Endometrial microvascular endothelial cells (primary cell): ENCODE measurements around the gene CEP70. TPM values are rescaled to one million over a fixed set of nuclear protein-coding genes. Genes with fewer than 3 reads are reported as not detected.
"Not testable (repeated sequence)": the region's sequence is repeated elsewhere in the genome, so short reads cannot be mapped to it uniquely, and the experiment has no call there.

Experiments
- in situ Hi-C: cut with HindIII; loops from 2 replicates; pipeline ENCODE4 v1.10.0; 2017; ENCODE audit warnings: low sequenced_read_pairs, low pct_unique_long_range_greater_than_20kb; ENCODE audit errors: inconsistent ontology term
- total RNA-seq: library from RNA; depleted of rRNA; stranded (reverse); fragments of >200 nt; gene quantifications from one replicate; pipeline ENCODE4 v1.2.3, GENCODE V29; 2015; ENCODE audit errors: inconsistent ontology term

Gene CEP70
- total RNA-seq, 1 donor from 2014 or later: 9.2 TPM

DNA sequence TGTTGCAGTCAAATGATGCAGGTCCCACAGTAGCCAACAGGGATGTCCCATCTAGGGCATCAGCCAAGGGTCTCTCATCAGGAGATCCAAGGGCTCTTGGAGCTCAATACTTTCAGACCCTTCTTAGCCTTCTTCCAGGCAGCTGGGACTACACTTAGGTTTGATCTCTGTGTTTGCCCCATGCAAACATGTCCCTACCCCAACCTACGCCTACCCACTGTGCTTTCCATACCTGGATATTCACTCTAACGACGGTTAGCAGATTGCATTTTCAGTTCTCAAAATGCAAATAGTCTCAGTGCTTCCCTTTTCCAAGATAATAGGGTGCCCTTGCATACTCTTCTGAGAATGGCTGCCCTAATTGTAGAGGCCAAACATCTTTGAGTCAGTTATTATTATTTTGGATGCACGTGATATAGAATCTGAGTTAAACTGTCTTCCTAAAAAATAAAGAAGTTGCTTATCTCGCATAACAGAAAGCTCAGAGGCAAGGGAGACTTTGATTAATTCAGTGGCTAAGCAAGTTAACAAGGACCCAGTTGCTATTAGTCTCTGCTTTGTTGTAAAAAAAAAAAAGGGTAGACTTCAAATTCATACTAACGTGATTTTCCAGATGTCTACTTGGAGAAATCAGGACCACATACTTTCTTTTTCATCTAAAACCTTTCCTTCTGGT, 1.0 kb upstream of the CEP70 start:
- in situ Hi-C loops: loop anchor here (25.0 kb wide), 1 partner anchor 317 kb away; no protein-coding TSS in a partner anchor

DNA sequence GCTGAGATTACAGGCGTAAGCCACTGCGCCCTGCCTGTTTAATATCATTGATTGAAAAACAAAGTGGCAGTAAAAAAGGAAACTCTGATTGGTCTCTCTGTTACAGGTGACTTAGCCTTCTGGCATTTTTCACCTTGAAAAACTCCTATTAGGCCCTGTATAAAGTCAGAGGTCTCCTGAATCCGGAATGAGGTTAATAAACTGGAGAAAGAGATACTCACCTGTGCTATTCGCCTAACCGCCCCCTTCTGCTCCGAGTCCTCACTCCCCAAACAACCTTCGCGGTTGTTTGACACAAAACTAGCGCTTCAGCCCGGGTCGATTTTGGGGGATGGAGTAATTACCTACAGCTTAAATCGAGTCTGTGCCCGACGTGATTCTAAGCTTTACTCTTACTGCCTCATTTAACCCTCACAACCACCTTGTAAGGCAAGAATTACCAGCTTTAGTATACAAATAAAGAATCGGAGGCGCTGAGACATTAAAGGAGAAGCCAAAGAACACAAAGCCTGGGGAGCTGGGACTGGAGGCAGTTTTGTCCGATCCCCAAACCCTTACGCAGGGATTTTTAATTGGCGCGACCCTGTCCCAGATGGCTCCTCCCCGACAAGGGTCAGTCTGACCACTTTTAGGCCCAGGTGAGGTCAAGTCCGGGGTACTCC, 441 bp downstream of the CEP70 start:
- in situ Hi-C loops: loop anchor here (25.0 kb wide), 1 partner anchor 319 kb away; no protein-coding TSS in a partner anchor

- in situ Hi-C loops: loop anchor here (25.0 kb wide), 1 partner anchor 321 kb away; no protein-coding TSS in a partner anchor
These were observed 2.7 kb downstream of the CEP70 start for GRCh38 chr3:138591392-138591791.

DNA sequence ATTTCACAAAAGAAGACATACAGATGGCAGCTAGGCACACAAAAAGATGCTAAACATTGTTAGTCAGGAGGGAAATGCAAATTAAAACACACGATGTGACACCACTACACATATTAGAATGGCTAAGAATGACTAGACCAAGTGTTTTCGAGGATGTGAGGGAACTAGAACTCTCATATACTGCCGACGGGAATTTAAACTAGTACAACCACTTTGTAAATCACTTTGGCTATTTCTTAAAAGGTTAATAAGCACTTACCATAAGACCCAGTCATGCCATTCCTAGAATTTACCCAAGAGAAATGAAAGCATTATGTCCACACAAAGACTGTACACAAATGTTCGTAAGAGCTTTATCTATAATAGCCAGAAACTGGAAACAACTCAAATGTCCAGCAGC, 5.6 kb downstream of the CEP70 start:
- in situ Hi-C loops: loop anchor here (25.0 kb wide), 1 partner anchor 324 kb away; no protein-coding TSS in a partner anchor

DNA sequence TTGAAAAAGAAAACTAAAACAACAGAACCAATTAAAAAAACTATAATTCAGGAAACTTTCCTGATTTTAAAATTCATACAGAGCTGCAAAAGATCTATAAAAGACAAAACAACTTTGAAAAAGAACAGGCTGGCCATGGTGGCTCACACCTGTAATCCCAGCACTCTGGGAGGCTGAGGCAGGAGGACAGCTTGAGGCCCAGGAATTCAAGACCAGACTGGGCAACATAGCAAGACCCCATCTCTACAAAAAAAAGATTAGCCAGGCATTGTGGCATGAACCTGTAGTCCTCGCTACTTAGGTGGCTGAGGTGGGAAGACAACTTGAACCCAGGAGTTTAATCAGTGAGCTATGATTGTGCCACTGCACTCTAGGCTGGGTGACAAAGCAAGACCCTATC, 6.7 kb downstream of the CEP70 start:
- in situ Hi-C loops: loop anchor here (25.0 kb wide), 1 partner anchor 325 kb away; no protein-coding TSS in a partner anchor

- in situ Hi-C loops: loop anchor here (25.0 kb wide), 1 partner anchor 333 kb away; no protein-coding TSS in a partner anchor
These were observed 15.0 kb downstream of the CEP70 start for GRCh38 chr3:138578961-138579574.

- in situ Hi-C loops: loop anchor here (25.0 kb wide), 1 partner anchor 334 kb away; no protein-coding TSS in a partner anchor
These were observed 15.9 kb downstream of the CEP70 start for GRCh38 chr3:138578141-138578540.

GRCh38 chr3:138573138-138573537, 20.9 kb downstream of the CEP70 start:
- in situ Hi-C loops: no loop called here

GRCh38 chr3:138569624-138570023, 24.4 kb downstream of the CEP70 start:
- in situ Hi-C loops: not testable (repeated sequence)

DNA sequence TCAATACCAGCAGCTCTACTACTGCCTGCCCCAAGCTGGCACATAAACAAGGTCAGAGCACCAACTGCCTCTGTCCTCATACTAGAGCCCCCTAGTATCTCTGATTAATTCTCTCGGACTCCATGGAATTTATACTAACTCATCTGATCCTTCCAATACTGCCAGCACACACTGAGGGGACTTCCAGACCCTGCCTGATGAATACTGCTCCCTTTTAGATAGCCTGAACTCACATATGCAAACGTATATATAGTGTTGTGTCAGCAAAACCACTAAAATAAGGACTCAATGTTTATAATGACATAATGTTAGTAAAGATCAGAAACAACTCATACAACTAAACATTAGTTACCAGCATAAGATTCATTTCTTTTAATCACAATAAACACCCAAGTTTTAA, 25.0 kb downstream of the CEP70 start:
- in situ Hi-C loops: no loop called here

DNA sequence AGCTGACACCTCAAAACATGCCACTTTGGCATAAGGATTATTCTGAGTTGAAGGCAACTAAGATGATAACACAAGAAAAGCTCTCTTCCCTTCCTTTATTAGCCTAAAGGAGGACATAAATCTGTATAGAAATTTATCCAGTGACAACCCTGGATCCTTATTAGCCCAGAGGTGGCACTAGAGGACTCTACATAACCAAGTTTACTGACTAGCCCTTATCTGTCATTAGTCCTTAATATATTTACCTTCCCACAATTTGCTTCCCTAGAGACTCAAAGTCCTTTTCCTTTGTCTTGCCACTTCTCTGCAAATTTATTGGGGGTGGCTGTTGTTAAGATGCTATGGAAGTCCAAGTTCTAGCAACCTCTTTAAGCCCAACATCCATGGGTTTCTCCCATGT, 26.7 kb downstream of the CEP70 start:
- in situ Hi-C loops: no loop called here

DNA sequence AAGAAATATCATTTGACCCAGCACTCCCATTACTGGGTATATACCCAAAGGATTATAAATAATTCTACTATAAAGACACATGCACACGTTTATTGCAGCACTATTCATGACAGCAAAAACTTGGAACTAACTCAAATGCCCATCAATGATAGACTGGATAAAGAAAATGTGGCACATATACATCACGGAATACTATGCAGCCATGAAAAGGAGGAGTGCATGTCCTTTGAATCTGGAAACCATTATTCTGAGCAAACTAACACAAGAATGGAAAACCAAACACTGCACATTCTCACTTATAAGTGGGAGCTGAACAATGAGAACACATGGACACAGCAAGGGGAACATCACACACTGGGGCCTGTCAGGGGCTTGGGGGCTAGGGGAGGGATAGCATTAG, 27.8 kb downstream of the CEP70 start:
- in situ Hi-C loops: not testable (repeated sequence)

GRCh38 chr3:138562902-138563301, 31.2 kb downstream of the CEP70 start:
- in situ Hi-C loops: not testable (repeated sequence)

GRCh38 chr3:138560501-138560900, 33.6 kb downstream of the CEP70 start:
- in situ Hi-C loops: no loop called here

DNA sequence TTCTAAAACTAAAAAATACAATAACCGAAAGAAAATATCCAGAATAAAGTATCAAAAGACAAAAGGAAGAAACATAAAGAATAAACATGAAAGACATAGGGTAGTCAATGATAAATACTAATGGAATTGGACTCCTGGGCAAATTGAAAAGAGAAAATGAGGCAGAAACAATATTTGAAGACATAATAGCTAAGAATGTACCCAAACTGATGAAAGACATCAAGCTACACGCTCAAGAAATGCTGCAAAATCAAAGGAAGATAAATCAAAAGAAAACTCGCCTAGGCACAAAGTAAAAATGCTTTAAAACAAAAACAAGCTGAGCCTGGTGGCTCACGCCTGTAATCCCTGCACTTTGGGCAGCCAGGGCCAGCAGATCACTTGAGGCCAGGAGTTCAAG, 34.9 kb downstream of the CEP70 start:
- in situ Hi-C loops: no loop called here

DNA sequence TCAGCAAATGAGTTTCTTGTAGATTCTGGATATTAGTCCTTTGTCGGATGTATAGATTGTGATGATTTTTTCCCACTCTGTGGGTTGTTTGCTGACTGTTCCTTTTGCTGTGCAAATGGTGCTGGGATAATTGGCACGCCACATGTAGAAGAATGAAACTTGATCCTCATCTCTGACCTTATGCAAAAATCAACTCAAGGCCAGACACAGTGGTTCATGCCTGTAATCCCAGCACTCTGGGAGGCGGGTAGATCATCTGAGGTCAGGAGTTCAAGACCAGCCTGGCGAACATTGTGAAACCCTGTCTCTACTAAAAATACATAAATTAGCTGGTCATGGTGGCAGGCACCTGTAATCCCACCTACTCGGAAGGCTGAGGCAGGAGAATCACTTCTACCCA, 39.3 kb downstream of the CEP70 start:
- in situ Hi-C loops: not testable (repeated sequence)

DNA sequence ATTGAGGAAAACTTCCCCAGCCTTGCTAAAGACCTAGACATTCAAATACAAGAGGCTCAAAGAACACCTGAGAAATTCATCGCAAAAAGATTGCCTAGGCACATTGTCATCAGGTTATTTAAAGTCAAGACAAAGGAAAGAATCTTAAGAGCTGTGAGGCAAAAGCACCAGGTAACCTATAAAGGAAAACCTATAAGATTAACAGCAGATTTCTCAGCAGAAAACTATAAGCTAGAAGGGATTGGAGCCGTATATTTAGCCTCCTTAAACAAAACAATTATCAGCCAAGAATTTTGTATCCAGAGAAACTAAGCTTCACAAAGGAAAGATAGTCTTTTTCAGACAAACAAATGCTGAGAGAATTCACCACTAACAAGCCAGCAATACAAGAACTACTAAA, 43.1 kb downstream of the CEP70 start:
- in situ Hi-C loops: not testable (repeated sequence)

GRCh38 chr3:138549179-138549977, 44.7 kb downstream of the CEP70 start:
- in situ Hi-C loops: no loop called here

DNA sequence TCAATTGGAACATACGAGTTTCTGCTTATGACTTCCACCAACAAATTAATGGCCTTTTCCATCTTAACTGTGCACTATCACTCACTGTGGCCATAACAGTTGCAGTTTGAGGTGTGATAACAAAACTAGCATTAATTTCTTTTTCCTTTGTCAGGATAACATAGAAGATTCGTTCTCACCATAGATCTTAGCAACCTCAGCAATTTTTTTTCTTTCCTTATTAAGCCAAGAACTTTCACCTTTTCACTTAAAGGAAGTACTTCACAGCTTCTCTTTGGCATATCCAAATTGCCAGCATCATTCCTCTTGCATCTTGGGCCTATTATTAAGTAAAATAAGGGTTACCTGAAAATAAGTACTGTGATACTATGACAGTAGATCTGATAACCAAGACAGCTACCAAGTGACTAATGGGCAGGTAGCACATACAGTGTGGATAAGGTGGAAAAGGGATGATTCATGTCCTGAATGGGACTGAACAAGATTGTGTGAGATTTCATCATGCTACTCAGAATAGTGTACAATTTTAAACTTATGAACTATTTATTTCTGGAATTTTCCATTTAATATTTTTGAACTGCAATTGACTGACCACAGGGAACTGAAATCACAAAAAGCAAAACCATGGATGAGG, 46.6 kb downstream of the CEP70 start:
- in situ Hi-C loops: no loop called here
